Measurements from ENCODE around the gene PNLIPRP3. TPM values are rescaled to one million over a fixed set of nuclear protein-coding genes. Genes with fewer than 3 reads are reported as not detected.

Gene PNLIPRP3
- total RNA-seq, 1 donor from 2014 or later = not detected

DNA sequence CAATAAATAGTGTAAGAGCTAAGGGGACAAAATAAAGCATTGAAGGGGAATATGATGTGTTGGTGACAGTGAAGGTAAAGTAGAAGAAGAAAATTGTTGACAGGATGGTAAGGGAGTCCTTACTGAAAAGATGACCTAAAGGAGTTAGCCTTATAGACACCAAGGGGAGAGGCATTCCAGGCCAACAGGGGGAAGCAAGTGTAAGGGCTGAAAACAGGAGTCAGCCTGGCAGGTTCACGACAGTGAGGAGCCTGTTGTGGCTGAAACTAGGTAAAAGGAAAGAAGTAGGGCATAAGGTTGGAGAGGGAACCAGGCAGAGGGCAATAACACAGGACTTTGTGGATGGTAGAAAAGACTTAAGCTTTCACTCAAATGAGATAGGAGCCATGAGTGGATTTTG is 34.0 kb downstream of the PNLIPRP3 start:
- Histone ChIP-seq H3F3A (ENCODE audit: low read depth) (no peaks in the 10 kb centered on the region), H3K4me1 (peaks cover 11% of the 10 kb centered on the region), H3K36me3 (no peaks in the 10 kb centered on the region), H3K79me2 (ENCODE audit: low read depth) (no peaks in the 10 kb centered on the region), H3K4me3 (no peak overlapping the region), H2AFZ (replicated peaks) (no peak overlapping the region), H3K27ac (no peak overlapping the region), H3K9ac (no peak overlapping the region), H3K27me3 (no peaks in the 10 kb centered on the region), H4K20me1 (ENCODE audit: low read depth) (no peaks in the 10 kb centered on the region), H3K4me2 (no peak overlapping the region), H3K9me3 (ENCODE audit: low read depth) (no peaks in the 10 kb centered on the region)
- TF ChIP-seq, protein P1, sequence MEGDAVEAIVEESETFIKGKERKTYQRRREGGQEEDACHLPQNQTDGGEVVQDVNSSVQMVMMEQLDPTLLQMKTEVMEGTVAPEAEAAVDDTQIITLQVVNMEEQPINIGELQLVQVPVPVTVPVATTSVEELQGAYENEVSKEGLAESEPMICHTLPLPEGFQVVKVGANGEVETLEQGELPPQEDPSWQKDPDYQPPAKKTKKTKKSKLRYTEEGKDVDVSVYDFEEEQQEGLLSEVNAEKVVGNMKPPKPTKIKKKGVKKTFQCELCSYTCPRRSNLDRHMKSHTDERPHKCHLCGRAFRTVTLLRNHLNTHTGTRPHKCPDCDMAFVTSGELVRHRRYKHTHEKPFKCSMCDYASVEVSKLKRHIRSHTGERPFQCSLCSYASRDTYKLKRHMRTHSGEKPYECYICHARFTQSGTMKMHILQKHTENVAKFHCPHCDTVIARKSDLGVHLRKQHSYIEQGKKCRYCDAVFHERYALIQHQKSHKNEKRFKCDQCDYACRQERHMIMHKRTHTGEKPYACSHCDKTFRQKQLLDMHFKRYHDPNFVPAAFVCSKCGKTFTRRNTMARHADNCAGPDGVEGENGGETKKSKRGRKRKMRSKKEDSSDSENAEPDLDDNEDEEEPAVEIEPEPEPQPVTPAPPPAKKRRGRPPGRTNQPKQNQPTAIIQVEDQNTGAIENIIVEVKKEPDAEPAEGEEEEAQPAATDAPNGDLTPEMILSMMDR (IDR thresholded peaks at IDR 0.05) = no peak
- TF ChIP-seq EZH2phosphoT487 (IDR thresholded peaks at IDR 0.05) = no peak
- TF ChIP-seq EZH2 (IDR thresholded peaks at IDR 0.05) = no peak
- no peaks in the 10 kb centered on the region for H3K27me3 Mint-ChIP-seq (ENCODE audit: insufficient read depth, low read depth)
- H3K27ac Mint-ChIP-seq = no peak overlapping the region
- H3K36me3 Mint-ChIP-seq = no peaks in the 10 kb centered on the region
- H3K9me3 Mint-ChIP-seq = no peaks in the 10 kb centered on the region
- no peak for DNase-seq (ENCODE audit: low spot score)
- no peak overlapping the region for H3K4me3 Mint-ChIP-seq
- peaks cover 25% of the 10 kb centered on the region for H3K4me1 Mint-ChIP-seq

DNA sequence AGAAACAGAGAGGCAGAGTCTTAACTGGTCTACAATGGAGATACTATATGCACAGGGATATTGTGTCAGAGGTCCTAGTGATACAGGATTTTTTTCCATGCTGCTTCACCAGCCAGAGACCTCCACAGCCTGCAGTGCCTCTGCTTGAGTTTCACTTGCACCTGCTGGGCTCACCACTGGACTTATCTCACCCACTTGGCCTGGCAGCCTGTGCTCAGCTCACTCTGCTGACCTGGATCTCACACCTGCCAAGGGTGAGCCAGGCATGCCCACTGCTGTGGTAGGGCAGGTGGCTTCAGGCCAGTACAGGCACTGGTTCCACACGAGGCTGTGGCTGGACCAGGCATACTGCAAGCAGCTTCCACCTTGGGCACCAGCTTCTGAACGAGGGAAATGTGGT is 36.6 kb downstream of the PNLIPRP3 start:
- Histone ChIP-seq H3F3A (ENCODE audit: low read depth) (no peaks in the 10 kb centered on the region), H3K36me3 (no peaks in the 10 kb centered on the region), H3K27ac (no peak overlapping the region), H3K4me3 (no peak overlapping the region), H3K27me3 (no peaks in the 10 kb centered on the region), H3K9ac (no peak overlapping the region), H3K79me2 (ENCODE audit: low read depth) (no peaks in the 10 kb centered on the region), H3K9me3 (ENCODE audit: low read depth) (no peaks in the 10 kb centered on the region), H4K20me1 (ENCODE audit: low read depth) (no peaks in the 10 kb centered on the region), H2AFZ (replicated peaks) (no peak overlapping the region), H3K4me2 (no peak overlapping the region), H3K4me1 (no peaks in the 10 kb centered on the region)
- no peaks in the 10 kb centered on the region for H3K36me3 Mint-ChIP-seq
- H3K9me3 Mint-ChIP-seq = no peaks in the 10 kb centered on the region
- peaks cover 2% of the 10 kb centered on the region for H3K27me3 Mint-ChIP-seq (ENCODE audit: insufficient read depth, low read depth)
- H3K4me1 Mint-ChIP-seq = peaks cover 5% of the 10 kb centered on the region
- TF ChIP-seq EZH2phosphoT487 (IDR thresholded peaks at IDR 0.05) (no peak), EZH2 (IDR thresholded peaks at IDR 0.05) (no peak)
- TF ChIP-seq, protein P1 (IDR thresholded peaks at IDR 0.05) = no peak
- H3K4me3 Mint-ChIP-seq = no peak overlapping the region
- no peak overlapping the region for H3K27ac Mint-ChIP-seq
- no peak for DNase-seq (ENCODE audit: low spot score)

DNA sequence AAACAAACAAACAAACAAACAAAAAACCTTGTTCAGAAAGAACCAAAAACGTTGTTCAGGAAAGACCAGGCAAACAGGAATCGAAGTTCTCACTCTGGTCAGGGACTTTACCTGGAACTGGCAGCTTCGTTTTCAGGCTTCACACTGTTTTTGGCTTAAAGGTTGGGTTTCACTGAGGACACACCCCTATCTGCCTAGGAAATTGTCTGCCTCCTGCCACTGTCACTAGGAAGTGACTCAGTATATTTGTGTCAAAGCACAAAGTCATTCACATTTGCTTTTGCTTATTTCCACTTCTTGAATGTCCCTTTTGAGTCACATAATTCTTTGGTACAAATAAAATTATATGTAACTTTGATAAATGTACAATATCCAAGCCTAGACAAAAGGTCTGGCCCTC is 37.9 kb downstream of the PNLIPRP3 start:
- Histone ChIP-seq H4K20me1 (ENCODE audit: low read depth) (no peaks in the 10 kb centered on the region), H3K27me3 (no peaks in the 10 kb centered on the region)

More for the DNA sequence above, 37.9 kb downstream of the PNLIPRP3 start:
- no peak overlapping the region for H2AFZ ChIP-seq (replicated peaks)
- no peak overlapping the region for H3K4me3 ChIP-seq
- DNase-seq (ENCODE audit: low spot score) = no peak
- H3K27ac Mint-ChIP-seq = no peak overlapping the region
- no peak overlapping the region for H3K4me2 ChIP-seq
- H3K9ac ChIP-seq = no peak overlapping the region
- TF ChIP-seq EZH2 (IDR thresholded peaks at IDR 0.05) = no peak
- no peak for TF ChIP-seq EZH2phosphoT487 (IDR thresholded peaks at IDR 0.05)
- TF ChIP-seq, protein P1 (IDR thresholded peaks at IDR 0.05) = no peak
- H3K4me1 Mint-ChIP-seq = peaks cover 2% of the 10 kb centered on the region
- H3K4me3 Mint-ChIP-seq = no peak overlapping the region
- H3K27me3 Mint-ChIP-seq (ENCODE audit: insufficient read depth, low read depth) = peaks cover 2% of the 10 kb centered on the region
- H3F3A ChIP-seq (ENCODE audit: low read depth) = no peaks in the 10 kb centered on the region
- H3K4me1 ChIP-seq = no peaks in the 10 kb centered on the region
- no peaks in the 10 kb centered on the region for H3K9me3 Mint-ChIP-seq
- H3K36me3 ChIP-seq = no peaks in the 10 kb centered on the region
- H3K9me3 ChIP-seq (ENCODE audit: low read depth) = no peaks in the 10 kb centered on the region
- H3K36me3 Mint-ChIP-seq = no peaks in the 10 kb centered on the region
- H3K79me2 ChIP-seq (ENCODE audit: low read depth) = no peaks in the 10 kb centered on the region
- no peak overlapping the region for H3K27ac ChIP-seq
